GM19463 (cell line): ENCODE data around the gene ISY1.
A peak's percentile ranks its signal among the peaks of the same experiment; 100 is the strongest.
"Not testable (repeated sequence)": the region's sequence is repeated elsewhere in the genome, so short reads cannot be mapped to it uniquely, and the experiment has no call there.

Experiments
- ATAC-seq: cut with Tn5 transposase; IDR thresholded peaks from one replicate; pipeline ENCODE4 v1.9.1; 2021; ENCODE audit warnings: mild to moderate bottlenecking, moderate library complexity; ENCODE audit not compliant: unreplicated experiment

Gene ISY1

DNA sequence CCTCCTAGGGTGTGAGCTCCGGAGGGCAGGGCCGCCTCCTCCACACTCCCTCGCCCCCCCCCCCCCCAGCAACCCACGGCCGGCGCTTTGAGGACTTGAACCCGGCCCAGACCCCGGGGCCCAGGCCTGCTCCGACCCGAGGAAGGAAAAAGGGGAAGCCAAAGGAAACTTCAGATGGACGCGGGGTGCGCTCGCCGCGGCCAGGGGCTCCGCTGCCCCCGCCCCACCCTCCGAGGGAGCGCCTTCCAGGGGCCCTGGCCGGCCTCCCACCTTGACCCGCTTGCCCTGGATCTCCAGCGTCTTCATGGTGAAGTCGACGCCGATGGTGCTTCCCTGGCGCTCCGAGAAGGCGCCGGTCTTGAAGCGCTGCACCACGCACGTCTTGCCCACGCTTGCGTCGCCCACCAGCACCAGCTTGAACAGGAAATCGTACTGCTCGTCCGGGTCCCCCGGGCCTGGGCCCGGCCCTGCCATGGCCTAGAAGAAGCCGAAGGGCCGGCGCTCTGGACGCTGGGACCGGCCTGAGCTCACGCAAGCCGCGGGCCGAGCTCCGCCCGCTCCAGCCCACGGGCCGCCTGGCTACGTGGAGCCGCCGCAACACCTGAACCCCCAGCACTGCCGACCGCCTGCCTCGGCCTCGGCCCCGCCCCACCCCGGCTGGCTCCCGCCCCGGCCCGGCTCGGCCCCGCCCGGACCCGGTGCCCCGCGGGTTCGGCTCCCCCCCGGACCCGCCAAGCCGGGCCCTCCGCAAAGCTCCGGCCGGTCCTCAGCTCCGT lies 39.7 kb downstream of the ISY1 start:
- no peak for ATAC-seq

DNA sequence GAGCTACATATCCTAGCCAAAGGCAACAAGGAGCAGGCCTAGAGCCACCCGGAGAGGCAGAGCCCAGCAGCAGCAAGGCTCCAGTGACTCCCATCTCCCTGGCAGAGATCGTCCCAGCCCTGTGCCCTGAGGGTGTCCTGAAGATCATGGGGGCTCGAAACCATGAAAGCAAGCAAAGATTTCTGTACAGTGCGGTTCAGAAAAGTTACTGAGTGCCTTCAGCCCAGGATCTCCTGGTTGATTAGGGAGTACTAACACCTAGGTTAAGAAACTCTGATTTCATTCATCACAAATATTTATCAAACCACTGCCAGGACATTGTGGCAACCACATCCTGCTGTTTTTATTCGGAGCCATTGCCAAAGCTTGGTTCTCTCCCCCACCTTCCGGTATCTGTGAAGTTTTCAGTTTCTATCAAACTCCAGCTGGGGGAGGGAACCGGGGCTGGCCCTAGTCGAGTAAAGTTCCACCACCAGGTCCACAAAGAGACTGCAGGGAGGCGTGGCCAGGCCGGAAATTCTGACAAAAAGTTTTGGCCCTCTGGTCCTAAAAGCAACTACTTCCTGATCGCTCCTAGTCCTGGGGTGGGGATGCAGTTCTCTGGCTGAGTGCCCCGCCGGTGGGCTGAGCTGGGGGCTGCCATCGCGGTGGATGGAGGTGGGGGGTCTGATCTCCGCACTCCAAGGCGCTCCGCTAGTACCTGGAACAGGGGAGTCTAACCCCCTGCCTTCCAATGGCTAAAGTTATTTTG lies 40.4 kb downstream of the ISY1 start:
- ATAC-seq, result peak; percentile 66

DNA sequence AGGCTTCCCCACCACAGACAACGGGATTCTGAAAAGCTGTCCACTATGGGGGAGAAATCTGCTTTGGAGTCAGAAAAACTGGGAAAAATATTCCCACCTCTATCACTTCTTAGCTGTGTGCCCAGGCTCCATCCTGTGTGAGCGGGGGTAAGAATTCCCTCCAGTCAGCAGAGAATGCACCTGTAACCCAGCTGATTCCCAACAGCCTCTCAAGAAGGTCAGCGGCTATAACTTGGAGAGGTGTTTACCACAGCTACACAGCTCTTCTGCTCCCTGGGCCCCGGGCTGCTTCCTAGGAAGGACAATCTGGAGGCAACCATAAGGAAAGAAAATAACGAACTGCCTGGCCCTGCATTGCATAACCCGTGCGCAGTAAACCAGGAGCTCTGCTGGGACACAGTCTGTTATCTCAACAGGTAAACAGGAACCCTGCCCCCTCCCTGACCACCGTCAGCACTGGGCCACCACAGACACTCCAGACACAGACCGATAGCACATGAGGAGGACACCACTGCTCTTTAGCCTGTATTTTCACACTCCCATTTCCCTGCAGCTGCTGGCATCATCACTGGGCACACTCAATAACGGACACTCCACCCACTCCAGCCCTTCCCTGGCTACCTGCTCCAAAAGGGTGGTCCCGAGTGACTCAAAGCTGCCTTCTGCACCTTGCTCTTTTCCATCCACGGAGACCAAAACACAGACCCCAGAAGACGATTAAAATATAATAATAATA lies 41.3 kb downstream of the ISY1 start:
- ATAC-seq, result no peak

DNA sequence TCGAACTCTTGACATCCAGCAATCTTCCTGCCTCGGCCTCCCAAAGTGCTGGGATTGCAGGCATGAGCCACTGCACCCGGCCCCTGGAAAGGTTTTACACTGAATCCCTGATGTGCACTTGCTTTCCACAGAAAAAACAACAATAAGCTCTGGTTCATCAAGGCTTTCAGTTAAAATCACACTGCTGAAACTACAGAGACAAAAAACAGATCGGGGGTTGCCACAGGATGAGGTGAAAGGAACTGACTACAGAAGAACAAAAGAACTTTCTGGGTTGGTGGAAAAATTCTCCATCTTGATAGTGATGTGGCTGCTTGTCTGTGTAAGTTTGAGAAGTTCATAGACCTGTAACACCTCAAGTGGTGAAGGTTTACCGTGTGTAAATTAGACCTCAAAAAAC lies 42.1 kb downstream of the ISY1 start:
- ATAC-seq, result no peak

DNA sequence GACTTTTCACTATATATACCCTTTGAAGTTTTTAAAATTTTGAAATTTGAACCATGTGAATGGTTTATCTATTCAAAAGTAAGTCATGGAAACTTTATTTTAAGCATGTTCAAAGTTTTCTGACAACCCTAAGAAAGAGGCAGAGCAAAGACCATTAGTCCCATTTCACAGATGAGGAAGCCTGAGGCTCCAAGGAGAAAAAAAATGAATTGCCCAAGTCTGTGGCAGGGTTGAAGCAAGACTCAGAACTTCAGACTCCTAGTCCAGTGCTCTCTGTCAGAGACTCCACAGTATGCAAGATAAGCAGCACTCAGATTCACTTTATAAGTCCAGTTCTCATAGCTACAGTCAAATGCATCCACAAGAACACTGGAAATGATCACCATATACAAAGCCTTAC lies 43.7 kb downstream of the ISY1 start:
- ATAC-seq, result no peak

DNA sequence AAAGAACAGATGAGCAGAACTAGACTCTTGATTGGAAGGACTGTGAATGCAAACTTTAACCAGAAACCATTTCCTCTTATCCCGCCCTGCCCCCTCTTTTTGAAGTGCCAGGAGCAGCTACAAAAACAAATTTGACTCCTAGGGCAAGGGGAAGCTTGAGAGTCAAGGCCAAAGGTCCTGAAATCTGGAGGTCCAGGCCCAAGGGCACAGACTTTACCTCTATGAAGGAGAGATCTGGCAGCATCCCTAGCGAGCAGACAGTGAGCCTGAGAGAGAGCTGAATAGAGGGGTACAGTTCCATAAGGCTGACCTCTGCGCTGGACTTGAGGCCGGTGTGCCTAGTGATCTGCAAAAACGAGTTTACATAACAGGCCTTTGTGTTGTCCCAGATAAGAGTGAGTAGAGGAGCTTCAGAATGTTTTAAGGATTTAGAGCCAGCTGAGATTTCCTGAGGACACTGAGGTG lies 44.3 kb downstream of the ISY1 start:
- ATAC-seq, result no peak

DNA sequence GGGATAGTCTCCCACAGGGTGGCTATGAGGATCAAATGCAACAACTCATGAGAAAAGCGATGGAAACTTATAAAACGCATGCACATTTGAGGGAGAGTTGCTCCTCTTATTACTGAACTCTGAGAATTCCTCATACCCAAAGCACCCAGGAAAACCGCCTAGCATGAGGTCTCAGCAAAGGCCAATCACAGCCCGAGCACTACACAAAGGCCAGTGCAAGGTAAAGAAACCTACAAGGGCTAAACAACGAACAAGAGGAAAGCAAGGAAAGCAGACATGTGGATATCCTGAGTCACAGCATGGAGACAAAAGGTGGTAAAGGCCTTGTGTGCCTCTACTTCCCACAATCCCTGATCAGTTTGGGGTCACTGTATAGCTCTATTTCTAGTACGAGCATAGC lies 46.4 kb downstream of the ISY1 start:
- ATAC-seq, result no peak

DNA sequence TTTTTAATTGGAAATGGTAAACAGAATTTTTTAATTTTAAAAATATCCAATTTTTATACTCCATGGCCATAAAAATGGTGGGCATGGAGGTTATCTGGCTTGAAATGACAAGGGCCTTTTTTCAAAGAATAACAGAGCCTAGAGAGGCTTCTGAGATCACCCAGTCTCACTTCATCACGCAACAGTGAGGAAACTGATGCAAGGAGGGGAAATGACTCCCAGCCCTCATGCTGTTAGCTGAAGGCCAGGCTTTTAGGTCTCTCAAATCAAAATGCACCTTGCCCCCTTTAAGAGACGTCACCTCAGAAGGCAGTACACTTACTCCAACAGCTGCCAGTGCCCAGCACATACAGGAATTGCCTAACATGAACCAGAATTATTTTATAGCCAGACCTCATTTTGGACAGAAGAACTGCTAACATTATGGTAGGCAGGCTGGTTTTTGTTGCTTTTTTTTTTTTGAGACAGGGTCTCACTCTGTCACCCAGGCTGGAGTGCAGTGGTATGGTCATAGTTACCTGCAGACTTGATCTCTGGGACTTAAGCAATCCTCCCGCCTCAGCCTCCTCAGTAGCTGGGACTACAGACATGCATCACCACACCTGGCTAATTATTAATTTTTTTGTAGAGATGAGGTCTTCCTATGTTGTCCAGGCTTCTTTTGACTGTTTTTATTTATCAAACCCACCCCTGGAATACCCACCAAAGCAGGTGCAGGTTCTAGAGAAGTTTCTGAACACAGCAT lies 48.4 kb downstream of the ISY1 start:
- ATAC-seq, result no peak

DNA sequence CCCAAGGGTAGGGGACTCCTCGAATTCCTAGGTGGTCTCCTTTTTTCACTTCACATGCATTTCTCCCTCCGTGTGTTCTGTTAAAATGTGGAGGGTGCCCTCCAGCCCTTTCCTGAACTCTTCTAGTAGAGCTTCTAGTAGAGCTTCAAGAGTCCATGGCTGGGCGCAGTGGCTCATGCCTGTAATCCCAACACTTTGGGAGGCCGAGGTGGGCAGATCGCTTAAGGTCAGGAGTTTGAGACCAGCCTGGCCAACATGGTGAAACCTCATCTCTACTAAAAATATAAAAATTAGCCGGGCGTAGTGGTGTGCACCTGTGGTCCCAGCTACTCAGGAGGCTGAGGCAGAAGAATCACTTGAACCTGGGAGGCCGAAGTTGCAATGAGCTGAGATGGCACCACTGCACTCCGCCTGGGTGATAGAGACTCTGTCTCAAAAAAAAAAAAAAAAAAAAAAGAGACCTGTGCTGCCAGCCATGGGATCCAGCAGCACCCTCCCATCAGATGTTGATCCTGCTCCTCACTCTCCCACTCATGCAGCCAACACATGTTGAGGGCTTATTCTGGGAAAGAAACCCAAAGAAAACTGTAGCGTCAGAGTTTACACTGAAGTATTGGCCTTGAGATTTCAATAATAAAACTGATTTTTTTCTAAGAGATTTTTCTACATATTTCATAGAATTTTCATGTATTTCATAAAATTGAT lies 49.6 kb downstream of the ISY1 start:
- ATAC-seq, result not testable (repeated sequence)

DNA sequence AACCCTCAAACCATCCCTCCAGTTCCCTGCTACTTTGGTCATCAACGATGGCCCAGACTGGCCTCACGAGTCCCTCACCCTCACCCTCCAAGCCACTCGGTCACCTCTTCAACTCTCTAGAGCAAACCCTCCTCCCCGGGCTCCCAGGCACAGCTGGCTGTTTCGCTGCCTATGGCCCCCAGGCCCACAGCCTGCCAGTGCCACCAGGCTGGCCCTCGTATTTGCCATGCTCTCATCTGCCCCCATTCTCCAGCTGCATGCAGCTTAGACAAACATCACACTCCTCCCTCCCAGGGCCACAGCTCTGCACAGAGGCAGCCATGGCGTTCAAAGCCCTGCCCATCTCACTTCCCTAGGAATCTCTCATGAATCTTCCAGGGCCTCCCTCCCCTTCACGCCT lies 53.1 kb downstream of the ISY1 start:
- no peak for ATAC-seq

DNA sequence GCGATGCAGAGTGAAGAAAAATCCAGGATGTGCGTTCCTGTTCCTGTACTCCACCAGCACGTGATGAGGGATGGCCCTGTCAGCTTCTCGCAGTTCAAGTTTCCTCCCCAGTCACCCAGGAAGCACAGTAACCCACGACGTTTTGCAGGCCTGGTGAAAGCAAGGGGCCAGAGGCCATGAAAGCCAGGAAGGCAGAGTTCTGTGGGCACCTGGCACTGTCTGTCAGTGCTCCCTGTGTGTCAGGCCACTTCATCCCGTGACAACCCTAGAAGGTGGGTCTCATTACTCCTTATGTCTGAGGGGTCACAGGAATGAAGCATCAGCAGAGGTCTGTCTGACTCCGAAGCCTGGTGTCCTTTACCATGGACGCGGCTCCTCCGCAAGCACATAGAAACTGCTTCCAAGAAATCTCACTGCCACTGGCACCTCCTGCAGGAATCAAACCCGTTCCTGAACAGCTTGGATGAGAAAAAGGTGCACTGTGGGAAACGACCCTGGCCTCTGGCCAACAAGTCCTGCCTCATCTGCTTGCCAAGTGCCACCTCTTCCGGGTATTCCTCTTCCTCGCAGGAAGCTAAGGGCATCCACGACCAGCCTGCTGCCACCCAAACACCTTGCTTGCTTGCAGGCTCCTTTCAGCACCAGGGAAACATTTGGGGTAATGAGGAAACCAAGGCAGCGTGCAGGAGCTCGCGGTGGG lies 53.8 kb downstream of the ISY1 start:
- no peak for ATAC-seq

DNA sequence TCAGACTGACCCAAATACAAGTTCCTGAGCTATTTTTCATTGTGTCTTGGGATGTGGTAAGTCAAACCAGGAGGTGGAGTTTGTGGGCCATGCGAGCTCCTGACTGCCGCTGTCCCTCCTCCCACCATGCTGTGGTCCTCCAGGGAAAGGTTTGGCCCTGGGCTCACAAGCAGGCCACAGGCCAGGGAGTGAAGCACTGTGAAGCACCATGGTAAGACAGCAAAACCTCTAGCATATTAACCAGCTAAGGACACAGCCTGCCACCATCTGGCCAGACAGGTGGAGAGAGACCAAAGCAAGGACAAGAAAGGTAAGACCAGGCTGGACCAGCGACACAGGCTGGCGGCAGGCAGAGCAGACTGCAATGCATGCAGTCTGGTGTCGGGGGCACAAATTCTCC lies 54.5 kb downstream of the ISY1 start:
- no peak for ATAC-seq

DNA sequence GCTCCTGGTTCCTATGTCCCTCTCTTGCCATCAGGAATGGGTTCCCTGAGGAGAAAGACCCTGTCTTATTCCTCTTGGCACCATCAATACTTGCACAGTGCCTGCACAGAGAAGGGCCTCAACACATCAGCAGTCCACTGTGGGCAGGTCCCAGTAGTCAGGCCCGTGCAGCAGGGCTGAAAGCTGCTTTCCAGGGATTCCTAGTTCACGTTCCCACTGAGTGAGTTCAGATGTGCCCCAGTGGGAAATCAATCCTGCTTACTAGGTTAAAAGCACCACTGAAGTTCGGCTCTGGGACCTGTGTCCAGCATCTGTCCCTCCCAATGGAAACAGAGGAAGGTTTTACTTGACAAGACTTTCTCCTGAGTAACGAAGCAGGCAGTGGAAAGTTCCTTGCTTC lies 55.0 kb downstream of the ISY1 start:
- ATAC-seq, result no peak

DNA sequence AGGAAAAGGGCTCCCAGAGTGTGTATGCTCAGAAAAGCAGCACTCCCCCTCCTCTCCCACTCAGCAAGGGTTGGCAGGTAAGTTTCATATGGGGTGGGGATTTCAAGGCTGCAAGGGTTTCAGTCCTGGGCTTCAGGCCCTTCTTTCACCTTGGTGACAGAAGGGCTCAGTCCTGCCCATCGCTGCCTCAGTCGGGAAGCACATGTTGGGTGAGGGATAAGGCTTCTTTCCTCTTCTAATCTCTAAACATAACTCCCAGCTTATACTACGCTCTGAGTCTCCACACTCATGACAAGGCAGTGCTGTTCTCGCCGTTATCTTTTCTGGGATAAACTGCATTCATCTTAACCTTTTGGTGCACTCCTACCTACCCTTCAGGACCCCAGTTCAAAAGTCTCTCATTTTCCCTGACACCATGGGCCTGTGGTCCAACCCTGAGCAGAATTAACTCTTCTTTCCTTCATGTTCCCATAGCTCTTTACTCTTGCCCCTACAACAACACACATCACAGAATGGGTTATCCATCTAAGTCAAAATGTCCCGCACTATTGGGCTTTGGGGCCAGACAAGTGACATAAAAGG lies 56.3 kb downstream of the ISY1 start:
- no peak for ATAC-seq

DNA sequence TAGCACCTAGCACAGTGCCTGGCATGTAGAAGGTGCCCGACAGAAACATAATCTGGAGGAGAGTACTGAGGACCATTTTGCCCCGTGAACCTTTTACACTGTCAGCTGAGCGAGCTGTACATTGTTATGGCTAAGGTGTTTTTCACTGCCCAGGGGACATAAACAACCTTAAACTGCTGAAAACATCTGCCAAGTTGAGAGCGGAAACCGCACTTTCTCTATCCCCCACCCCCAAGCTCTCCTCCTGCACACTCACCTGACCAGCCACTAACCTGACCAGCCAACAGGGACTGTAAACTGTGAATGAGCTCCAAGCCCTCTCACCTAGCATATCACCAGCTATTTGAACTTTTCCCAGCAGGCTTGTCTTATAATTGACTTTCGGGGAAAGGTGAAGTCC lies 56.8 kb downstream of the ISY1 start:
- ATAC-seq, result no peak

DNA sequence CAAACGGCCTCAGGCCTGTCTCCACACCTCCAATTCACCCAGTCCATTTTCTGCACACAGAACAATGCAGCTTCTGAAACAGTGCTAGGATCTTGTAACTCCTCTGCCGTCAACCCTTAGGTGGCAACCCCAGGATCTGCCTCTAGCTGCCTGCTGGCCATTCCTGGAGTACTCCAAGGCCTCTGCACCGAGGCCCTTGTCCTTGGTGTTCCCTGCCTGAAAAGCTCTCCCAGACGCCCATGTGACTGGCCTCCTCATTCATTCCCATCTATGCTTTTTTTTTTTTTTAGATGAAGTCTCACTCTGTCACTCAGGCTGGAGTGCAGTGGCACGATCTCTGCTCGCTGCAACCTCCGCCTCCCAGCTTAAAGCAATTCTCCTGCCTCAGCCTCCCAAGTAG lies 57.6 kb downstream of the ISY1 start:
- ATAC-seq, result no peak

DNA sequence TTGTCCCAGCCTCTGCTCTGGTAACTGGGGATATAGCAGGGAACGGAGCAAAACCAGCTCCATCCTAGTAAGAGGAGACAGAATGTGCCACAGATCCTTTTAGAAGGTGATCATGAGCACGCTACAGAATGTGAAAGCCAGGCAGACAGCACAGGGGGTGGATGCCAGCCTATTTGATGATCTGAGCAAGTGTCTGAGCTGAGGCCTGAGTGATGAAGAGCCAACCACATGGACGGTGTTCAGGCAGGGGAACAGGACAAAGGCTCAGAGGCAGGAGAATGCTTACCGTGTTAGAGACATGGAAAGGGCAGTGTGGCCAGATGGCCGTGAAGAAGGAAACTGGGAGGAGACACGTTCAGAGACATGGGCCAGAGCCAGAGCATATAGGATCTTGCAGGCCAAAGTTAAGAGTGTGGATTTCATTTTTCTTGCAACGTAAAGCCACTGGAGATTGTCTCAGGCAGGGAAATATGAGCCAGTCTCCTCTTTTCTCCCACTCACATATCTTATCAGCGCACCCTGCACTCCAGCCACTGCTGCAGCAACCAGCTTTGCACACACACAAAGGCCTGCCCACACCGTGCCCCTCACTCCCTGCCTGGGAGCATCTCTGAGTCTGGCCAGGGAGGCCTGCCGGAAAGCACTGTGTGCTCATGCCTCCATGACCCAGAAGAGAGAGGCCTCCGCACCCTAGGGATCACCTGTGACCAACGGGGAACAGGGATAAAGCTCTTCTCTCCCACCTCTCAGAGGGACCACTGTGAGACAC lies 59.3 kb downstream of the ISY1 start:
- ATAC-seq, result no peak

DNA sequence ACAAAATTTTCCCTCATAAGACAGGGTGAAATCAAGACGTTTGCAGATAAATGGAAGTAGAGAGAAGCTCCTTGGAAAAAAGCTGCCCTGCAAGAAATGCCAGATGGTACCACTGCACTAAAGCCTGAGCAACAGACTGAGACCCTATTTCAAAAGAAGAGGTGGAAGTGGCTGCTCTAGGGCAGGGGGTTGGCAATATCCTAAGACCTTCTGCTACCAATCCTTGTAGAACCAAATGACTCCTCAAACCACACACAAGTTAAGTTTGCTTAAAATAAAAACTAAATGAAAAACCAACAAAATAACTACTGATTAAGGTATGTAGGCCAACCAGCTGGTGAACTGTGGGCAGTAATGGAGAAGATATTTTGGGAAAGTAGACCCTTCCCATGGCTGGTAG lies 60.6 kb downstream of the ISY1 start:
- no peak for ATAC-seq

DNA sequence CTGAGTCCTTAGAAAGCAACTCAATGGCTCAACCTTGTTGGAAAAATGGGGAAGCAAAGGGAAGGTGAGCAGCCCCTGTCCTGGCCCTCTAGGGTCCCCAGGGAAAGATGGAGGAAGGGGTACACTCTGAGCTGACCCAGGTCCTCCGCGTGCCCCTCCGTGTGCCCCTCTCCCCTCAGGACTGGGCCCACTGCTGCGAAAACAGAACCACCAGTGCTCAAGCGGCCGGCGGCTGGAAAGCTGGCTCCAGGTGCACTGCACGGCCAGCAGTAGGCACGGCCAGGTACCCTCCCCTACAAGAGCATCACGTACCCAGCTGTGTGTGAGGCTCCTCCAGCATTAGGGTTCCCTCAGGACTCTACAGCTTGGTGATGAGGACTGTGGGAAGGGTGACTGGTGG lies 65.6 kb downstream of the ISY1 start:
- no peak for ATAC-seq
